H1 (cell line): ENCODE results near the gene SLC35F3. TPM values are rescaled to one million over a fixed set of nuclear protein-coding genes. Genes with fewer than 3 reads are reported as not detected.

Source experiments
- CTCF ChIA-PET: fragments of 300-600 bp; sonication (Branson Sonifier 250); formaldehyde crosslinking; loops from one replicate; lab custom pipeline; 2021; ENCODE audit not compliant: partially characterized antibody; lab: Charles Lee
- POLR2A ChIA-PET: fragments of 300-600 bp; sonication (Branson Sonifier 250); formaldehyde crosslinking; loops from one replicate; lab custom pipeline; 2021; ENCODE audit warnings: inconsistent platforms; ENCODE audit not compliant: partially characterized antibody; lab: Charles Lee
- DNase-seq, 2 experiments: peaks; one replicate each; pipeline versions ENCODE4 v3.0.0 to v3.0.0-alpha.2; 2010 to 2022; ENCODE audit warnings: low spot score in 2 of 2, low read depth in 1 of 2, mixed read lengths in 1 of 2
- FAIRE-seq: peaks from 2 replicates; lab custom pipeline; 2011; peaks lifted over from hg19 to GRCh38; lab: Jason Lieb, UNC
- H2AFZ ChIP-seq: 2 replicates; pipeline ENCODE4 v1.8.1; 2012; ENCODE audit warnings: low read length, inconsistent platforms
- H2AK5ac ChIP-seq: 2 replicates; pipeline ENCODE4 v1.6.1; 2013; ENCODE audit warnings: low read depth, low read length
- H2BK120ac ChIP-seq: replicated peaks from 2 replicates; pipeline ENCODE3; 2013; ENCODE audit warnings: low read depth, low read length, inconsistent platforms
- H2BK12ac ChIP-seq: 2 replicates; pipeline ENCODE4 v1.6.1; 2013; ENCODE audit warnings: low read depth, low read length
- H2BK15ac ChIP-seq: 2 replicates; pipeline ENCODE4 v1.6.1; 2013; ENCODE audit warnings: low read length
- H2BK20ac ChIP-seq: 2 replicates; pipeline ENCODE4 v1.6.1; 2013; ENCODE audit warnings: low read length
- H2BK5ac ChIP-seq: 2 replicates; pipeline ENCODE4 v1.6.1; 2013; ENCODE audit warnings: low read depth, low read length
- H3K14ac ChIP-seq: 2 replicates; pipeline ENCODE4 v1.6.1; 2013; ENCODE audit warnings: inconsistent platforms; ENCODE audit not compliant: insufficient read length
- H3K18ac ChIP-seq: 2 replicates; pipeline ENCODE4 v1.6.1; 2013; ENCODE audit warnings: low read length; ENCODE audit errors: extremely low read depth
- H3K23ac ChIP-seq: 2 replicates; pipeline ENCODE4 v1.6.1; 2013; ENCODE audit warnings: inconsistent platforms; ENCODE audit not compliant: insufficient read length
- H3K23me2 ChIP-seq: 2 replicates; pipeline ENCODE4 v1.6.1; 2013; ENCODE audit warnings: low read depth, low read length
- H3K27ac ChIP-seq: 2 replicates; pipeline ENCODE4 v1.6.1; 2011; ENCODE audit warnings: low read depth, low read length, inconsistent platforms
- H3K27me3 ChIP-seq, 4 experiments: replicated peaks in 1 of 4; 1 replicate in 1 of 4; 2 replicates in 3 of 4; pipeline versions ENCODE4 v1.6.1 to v1.8.1; 2011 to 2013; ENCODE audit warnings: low read length in 3 of 4, mild to moderate bottlenecking in 3 of 4, inconsistent platforms in 2 of 4, mixed read lengths in 2 of 4, moderate library complexity in 1 of 4; ENCODE audit not compliant: control insufficient read depth in 3 of 4, insufficient read depth in 3 of 4; ENCODE audit errors: extremely low read depth in 1 of 4
- H3K36me3 ChIP-seq, 4 experiments: 2 replicates each; pipeline versions ENCODE4 v1.6.1 to v1.8.1; 2011 to 2013; ENCODE audit warnings: mild to moderate bottlenecking in 4 of 4, low read length in 3 of 4, moderate library complexity in 2 of 4, control low read depth in 1 of 4, inconsistent platforms in 1 of 4; ENCODE audit not compliant: insufficient read depth in 4 of 4, control insufficient read depth in 2 of 4
- H3K4ac ChIP-seq: replicated peaks from 2 replicates; pipeline ENCODE3; 2013; ENCODE audit warnings: low read length, low read depth, mixed read lengths, inconsistent platforms; ENCODE audit not compliant: insufficient read length
- H3K4me1 ChIP-seq, 4 experiments: replicated peaks in 1 of 4; 1 replicate in 1 of 4; 2 replicates in 3 of 4; pipeline versions ENCODE4 v1.6.1 to v1.8.1; 2011 to 2013; ENCODE audit warnings: low read length in 3 of 4, inconsistent platforms in 2 of 4, mixed read lengths in 1 of 4; ENCODE audit not compliant: insufficient read depth in 4 of 4, control insufficient read depth in 3 of 4
- H3K4me2 ChIP-seq, 2 experiments: 2 replicates each; pipeline versions ENCODE4 v1.6.1 to v1.8.1; 2011 to 2013; ENCODE audit warnings: low read depth in 2 of 2, low read length in 2 of 2, control low read depth in 1 of 2, inconsistent platforms in 1 of 2, mild to moderate bottlenecking in 1 of 2; ENCODE audit not compliant: insufficient read depth in 1 of 2
- H3K4me3 ChIP-seq, 4 experiments: fragments of 200-600, 300-600 bp in 1 of 4; sonication (generic), shearing (Covaris generic), sonication (Bioruptor Twin) in 1 of 4; 2 replicates each; pipeline versions ENCODE4 v1.5.1 to v1.8.1; 2011 to 2016; ENCODE audit warnings: low read length in 4 of 4, low read depth in 3 of 4, control low read depth in 2 of 4, inconsistent platforms in 2 of 4, mild to moderate bottlenecking in 2 of 4, mixed read lengths in 1 of 4, moderate library complexity in 1 of 4; ENCODE audit not compliant: insufficient read depth in 2 of 4; ENCODE audit errors: extremely low read depth in 1 of 4
- H3K56ac ChIP-seq: replicated peaks from 2 replicates; pipeline ENCODE3; 2013; ENCODE audit warnings: low read depth, mild to moderate bottlenecking, mixed read lengths, low read length, inconsistent platforms; ENCODE audit not compliant: insufficient read length
- H3K79me1 ChIP-seq: 2 replicates; pipeline ENCODE4 v1.6.1; 2013; ENCODE audit warnings: low read depth, low read length, control low read depth
- H3K79me2 ChIP-seq, 2 experiments: 2 replicates each; pipeline versions ENCODE4 v1.6.1 to v1.8.1; 2012 to 2013; ENCODE audit warnings: low read length in 2 of 2, mild to moderate bottlenecking in 2 of 2, inconsistent platforms in 1 of 2; ENCODE audit not compliant: insufficient read depth in 2 of 2, control insufficient read depth in 1 of 2
- H3K9ac ChIP-seq, 4 experiments: replicated peaks in 1 of 4; 1 replicate in 1 of 4; 2 replicates in 3 of 4; pipeline versions ENCODE4 v1.6.1 to v1.8.1; 2011 to 2013; ENCODE audit warnings: low read depth in 3 of 4, low read length in 3 of 4, control low read depth in 2 of 4, mild to moderate bottlenecking in 2 of 4, moderate library complexity in 2 of 4, inconsistent platforms in 1 of 4; ENCODE audit errors: extremely low read depth in 1 of 4
- H3K9me3 ChIP-seq, 2 experiments: 2 replicates each; pipeline versions ENCODE4 v1.6.1 to v1.8.1; 2012 to 2013; ENCODE audit warnings: mild to moderate bottlenecking in 2 of 2, moderate library complexity in 2 of 2, control low read depth in 1 of 2, inconsistent platforms in 1 of 2, low read depth in 1 of 2, low read length in 1 of 2, mixed read lengths in 1 of 2; ENCODE audit not compliant: insufficient read depth in 2 of 2
- H4K20me1 ChIP-seq, 2 experiments: replicated peaks in 1 of 2; 2 replicates each; pipeline versions ENCODE3 to v1.8.1; 2011 to 2013; ENCODE audit warnings: inconsistent platforms in 2 of 2, low read length in 2 of 2, mild to moderate bottlenecking in 1 of 2; ENCODE audit not compliant: insufficient read depth in 2 of 2, control insufficient read depth in 1 of 2
- H4K5ac ChIP-seq: 2 replicates; pipeline ENCODE4 v1.6.1; 2013; ENCODE audit warnings: low read length, low read depth, mixed read lengths, inconsistent platforms; ENCODE audit not compliant: insufficient read length
- H4K8ac ChIP-seq: 2 replicates; pipeline ENCODE4 v1.8.0; 2013; ENCODE audit warnings: mild to moderate bottlenecking, moderate library complexity, low read length, inconsistent platforms; ENCODE audit not compliant: insufficient read depth; ENCODE audit errors: extremely low read depth
- H4K91ac ChIP-seq: replicated peaks from 2 replicates; pipeline ENCODE3; 2013; ENCODE audit warnings: low read length, mixed read lengths, inconsistent platforms; ENCODE audit not compliant: insufficient read length
- BCL11A ChIP-seq, 2 experiments: IDR thresholded peaks; one replicate each; pipeline ENCODE4 v1.6.1; 2011; ENCODE audit warnings: low read depth in 2 of 2, low read length in 2 of 2, mild to moderate bottlenecking in 2 of 2
- CEBPB ChIP-seq: IDR thresholded peaks from 2 replicates; pipeline ENCODE4 v1.6.1; 2012; ENCODE audit warnings: low read depth, low read length
- HDAC6 ChIP-seq: IDR thresholded peaks from one replicate; pipeline ENCODE4 v1.7.1; 2012; ENCODE audit warnings: low read depth, mild to moderate bottlenecking, inconsistent platforms, low read length, moderate library complexity
- WGBS, 2 experiments: shearing (Covaris generic) in 1 of 2; methylation state at CpG; one replicate each; pipeline versions ENCODE4 v1.1.6 to v1.1.7; 2013 to 2015; ENCODE audit warnings: low lambda C conversion rate in 2 of 2, mixed read lengths in 2 of 2, inconsistent platforms in 1 of 2, low coverage in 1 of 2, missing lambda C conversion rate in 1 of 2; ENCODE audit not compliant: insufficient replicate concordance in 2 of 2, insufficient coverage in 1 of 2, insufficient read length in 1 of 2; ENCODE audit errors: extremely low coverage in 1 of 2, missing lambda C conversion rate in 1 of 2; 5-methylcytosine and 5-hydroxymethylcytosine counted together
- polyA plus RNA-seq, 7 experiments: library from polyadenylated mRNA; depleted of rRNA in 3 of 7; stranded (reverse) in 5 of 7; unstranded in 2 of 7; fragments of >200 nt in 5 of 7; fragments of 200-250 nt in 2 of 7; gene quantifications; 1 replicate in 5 of 7; 2 replicates in 1 of 7; 4 replicates in 1 of 7; pipeline versions ENCODE4 v1.2.1 to v1.2.3, GENCODE V29; 2011 to 2013; ENCODE audit warnings: missing spikeins in 2 of 7, mixed read lengths in 2 of 7
- total RNA-seq: library from RNA; stranded (reverse); fragmentation: NEBNext Ultra II Directional; extraction: Animal tissue kit (Norgen Biotek cat#: 25700); gene quantifications from 2 replicates; pipeline ENCODE4 v1.2.1, GENCODE V29; 2021
- TF ChIP-seq, protein P1 (sequence below), 3 experiments: IDR thresholded peaks; 1 replicate in 2 of 3; 2 replicates in 1 of 3; pipeline versions ENCODE4 v1.5.1 to v1.6.1; 2011; ENCODE audit warnings: low read length in 3 of 3, mild to moderate bottlenecking in 3 of 3, inconsistent platforms in 2 of 3, low read depth in 1 of 3, moderate library complexity in 1 of 3; ENCODE audit not compliant: insufficient read depth in 1 of 3; ENCODE audit errors: control extremely low read depth in 1 of 3

Gene SLC35F3
- total and polyA plus RNA-seq, 2 of the 8 experiments (the other 6 are each of a cell fraction or from before 2014, with no cell fraction given) = 0.78 to 1.2 TPM

DNA sequence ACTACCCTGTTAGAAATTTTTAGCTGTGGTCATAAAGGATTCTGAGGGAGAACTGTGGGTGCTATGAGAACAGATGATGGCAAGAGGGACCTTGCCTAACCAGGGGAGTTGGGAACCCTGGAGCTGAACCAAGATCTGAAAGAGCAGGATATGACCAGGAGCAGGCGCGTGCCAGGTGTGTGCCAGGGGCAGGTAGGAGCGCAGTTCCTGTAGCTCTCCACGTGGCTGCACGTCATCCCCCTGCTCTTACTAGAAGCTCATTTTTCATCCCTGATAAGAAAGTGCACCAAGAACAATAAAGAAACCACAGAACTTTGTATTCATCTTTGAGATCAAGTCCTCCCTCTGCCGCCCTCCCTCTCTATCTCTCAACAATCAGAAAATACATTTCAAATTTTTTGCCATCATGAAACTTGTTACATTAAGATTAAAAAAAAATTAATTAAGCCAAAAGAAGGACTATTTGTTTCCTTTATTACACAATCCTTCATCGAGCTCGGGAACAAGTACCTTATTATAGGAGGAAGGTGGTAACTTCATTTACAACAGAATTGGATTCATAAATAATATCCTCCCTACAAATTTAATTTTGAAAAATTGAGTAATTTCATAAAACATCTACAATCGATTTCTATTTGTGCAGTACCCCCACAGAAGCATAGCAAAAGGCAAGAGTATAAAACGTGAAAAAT, 78.5 kb downstream of the SLC35F3 start:
- Histone ChIP-seq H2AFZ (no peak overlapping the region), H3K23ac (no peak overlapping the region), H3K27me3 (no peaks in the 10 kb centered on the region), H4K5ac (no peak overlapping the region), H2BK5ac (no peak overlapping the region), H4K91ac (no peak overlapping the region), H3K14ac (no peak overlapping the region), H4K20me1 (no peaks in the 10 kb centered on the region), H3K18ac (no peak overlapping the region), H3K4me3 (no peak overlapping the region), H3K4me2 (no peak overlapping the region), H3K36me3 (no peaks in the 10 kb centered on the region), H4K8ac (no peak overlapping the region), H3K4ac (no peak overlapping the region), H2AK5ac (no peak overlapping the region), H3K79me1 (no peaks in the 10 kb centered on the region; the same call in 1 of the 2 replicates), H2BK120ac (no peak overlapping the region), H3K56ac (no peak overlapping the region), H2BK12ac (no peak overlapping the region), H3K4me1 (no peaks in the 10 kb centered on the region; a peak in 1 of 7 replicates), H3K9me3 (no peaks in the 10 kb centered on the region), H2BK15ac (no peak overlapping the region), H3K27ac (no peak overlapping the region), H2BK20ac (no peak overlapping the region), H3K23me2 (no peaks in the 10 kb centered on the region; the same call in 1 of the 2 replicates), H3K9ac (no peak overlapping the region), H3K79me2 (no peaks in the 10 kb centered on the region)
- POLR2A ChIA-PET = no interaction called here
- CTCF ChIA-PET = interaction anchor here (0.7 to 3.6 kb wide), 2 partner anchors 8 to 10 kb away, joined by 3 to 13 read pairs; no protein-coding TSS in a partner anchor
- 86% methylated on average over 10 of the region's 10 CpGs; no CpG with 5 or more reads in 1 of the 2 experiments for WGBS, 2 experiments
- FAIRE-seq (no peak), DNase-seq (no peak)
- TF ChIP-seq CEBPB = no peak
- no peak for TF ChIP-seq BCL11A (IDR thresholded peaks at IDR 0.05; ENCODE audit: low read depth in 2 of 2, low read length in 2 of 2)
- TF ChIP-seq, protein P1, sequence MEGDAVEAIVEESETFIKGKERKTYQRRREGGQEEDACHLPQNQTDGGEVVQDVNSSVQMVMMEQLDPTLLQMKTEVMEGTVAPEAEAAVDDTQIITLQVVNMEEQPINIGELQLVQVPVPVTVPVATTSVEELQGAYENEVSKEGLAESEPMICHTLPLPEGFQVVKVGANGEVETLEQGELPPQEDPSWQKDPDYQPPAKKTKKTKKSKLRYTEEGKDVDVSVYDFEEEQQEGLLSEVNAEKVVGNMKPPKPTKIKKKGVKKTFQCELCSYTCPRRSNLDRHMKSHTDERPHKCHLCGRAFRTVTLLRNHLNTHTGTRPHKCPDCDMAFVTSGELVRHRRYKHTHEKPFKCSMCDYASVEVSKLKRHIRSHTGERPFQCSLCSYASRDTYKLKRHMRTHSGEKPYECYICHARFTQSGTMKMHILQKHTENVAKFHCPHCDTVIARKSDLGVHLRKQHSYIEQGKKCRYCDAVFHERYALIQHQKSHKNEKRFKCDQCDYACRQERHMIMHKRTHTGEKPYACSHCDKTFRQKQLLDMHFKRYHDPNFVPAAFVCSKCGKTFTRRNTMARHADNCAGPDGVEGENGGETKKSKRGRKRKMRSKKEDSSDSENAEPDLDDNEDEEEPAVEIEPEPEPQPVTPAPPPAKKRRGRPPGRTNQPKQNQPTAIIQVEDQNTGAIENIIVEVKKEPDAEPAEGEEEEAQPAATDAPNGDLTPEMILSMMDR (IDR thresholded peaks at IDR 0.05; ENCODE audit: control extremely low read depth in 1 of 3, insufficient read depth in 1 of 3, low read depth in 1 of 3, low read length in 3 of 3) = peak in 1 of 3 experiments; percentile 5; a peak in 1 of 4 replicates
- no peak for TF ChIP-seq HDAC6
